Kidney (tissue), 14 donors: Measurements from ENCODE around the gene RAB6D. TPM values are rescaled to one million over a fixed set of nuclear protein-coding genes. Genes with fewer than 3 reads are reported as not detected.
"Not testable (repeated sequence)": the region's sequence is repeated elsewhere in the genome, so short reads cannot be mapped to it uniquely, and the experiment has no call there.

Experiments used
- DNase-seq, 5 donors: peaks; one replicate each; pipeline ENCODE4 v3.0.0-alpha.2; 2013 to 2020
- FAIRE-seq: peaks from 2 replicates; lab custom pipeline; 2012; peaks lifted over from hg19 to GRCh38; lab: Jason Lieb, UNC
- H3K27ac ChIP-seq, 2 donors: one replicate each; pipeline ENCODE4 v1.7.0; 2013; ENCODE audit warnings: low read depth in 2 of 2, low read length in 2 of 2, inconsistent platforms in 1 of 2
- H3K27me3 ChIP-seq: one replicate; pipeline ENCODE4 v1.7.1; 2013; ENCODE audit warnings: low read length, inconsistent platforms; ENCODE audit not compliant: control insufficient read depth, insufficient read depth
- H3K36me3 ChIP-seq, 3 donors: one replicate each; pipeline versions ENCODE4 v1.7.0 to v1.7.1; 2013; ENCODE audit warnings: low read length in 3 of 3, control low read depth in 1 of 3, inconsistent platforms in 1 of 3; ENCODE audit not compliant: insufficient read depth in 3 of 3, control insufficient read depth in 2 of 3
- H3K4me1 ChIP-seq, 3 donors: one replicate each; pipeline versions ENCODE4 v1.7.0 to v1.7.1; 2013; ENCODE audit warnings: low read length in 3 of 3, inconsistent platforms in 1 of 3, low read depth in 1 of 3; ENCODE audit not compliant: control insufficient read depth in 2 of 3, insufficient read depth in 2 of 3
- H3K4me3 ChIP-seq, 3 donors: one replicate each; pipeline versions ENCODE4 v1.7.0 to v1.8.1; 2013; ENCODE audit warnings: low read length in 3 of 3, control low read depth in 1 of 3, inconsistent platforms in 1 of 3
- H3K9ac ChIP-seq, 3 donors: one replicate each; pipeline versions ENCODE4 v1.7.0 to v1.7.1; 2013; ENCODE audit warnings: low read length in 3 of 3, control low read depth in 1 of 3, inconsistent platforms in 1 of 3
- H3K9me3 ChIP-seq, 3 donors: one replicate each; pipeline versions ENCODE4 v1.7.0 to v1.7.1; 2013; ENCODE audit warnings: low read length in 3 of 3, control low read depth in 1 of 3, inconsistent platforms in 1 of 3; ENCODE audit not compliant: control insufficient read depth in 2 of 3, insufficient read depth in 1 of 3
- intact Hi-C: fragments of 100-400 bp; cut with DNase I; formaldehyde crosslinking; loops from one replicate; pipeline ENCODE4 v1.11.1; 2022
- polyA plus RNA-seq: library from polyadenylated mRNA; stranded (reverse); fragments of 350-450 nt; fragmentation: Illumina TruSeq; extraction: RNeasy Lipid Tissue Mini Kit (QIAGEN cat#74804); gene quantifications from one replicate; pipeline ENCODE4 v1.2.3, GENCODE V29; 2014; ENCODE audit warnings: low read depth, low replicate concordance; ENCODE audit not compliant: insufficient read depth
- total RNA-seq: library from RNA; stranded (reverse); fragmentation: NEBNext Ultra II Directional; extraction: Animal tissue kit (Norgen Biotek cat#: 25700); gene quantifications from one replicate; pipeline ENCODE4 v1.2.1, GENCODE V29; 2021
- TF ChIP-seq, protein P1 (sequence below): IDR thresholded peaks from 3 replicates; pipeline ENCODE4 v1.5.1; 2012; ENCODE audit warnings: mild to moderate bottlenecking, moderate library complexity, borderline replicate concordance; ENCODE audit not compliant: insufficient read depth; ENCODE audit errors: extremely low read depth
- donor health status: control.
- donor health status: control.
- donor health status: control.
- donor health status: control.
- donor health status: control.
- donor health status: DM: yes; HTN: yes; CAD: no.
- donor health status: Normal renal cell carcinoma (clear cell type).

The RAB6D gene
- total and polyA plus RNA-seq, 2 donors from 2014 or later = 0.16 to 0.24 TPM

DNA sequence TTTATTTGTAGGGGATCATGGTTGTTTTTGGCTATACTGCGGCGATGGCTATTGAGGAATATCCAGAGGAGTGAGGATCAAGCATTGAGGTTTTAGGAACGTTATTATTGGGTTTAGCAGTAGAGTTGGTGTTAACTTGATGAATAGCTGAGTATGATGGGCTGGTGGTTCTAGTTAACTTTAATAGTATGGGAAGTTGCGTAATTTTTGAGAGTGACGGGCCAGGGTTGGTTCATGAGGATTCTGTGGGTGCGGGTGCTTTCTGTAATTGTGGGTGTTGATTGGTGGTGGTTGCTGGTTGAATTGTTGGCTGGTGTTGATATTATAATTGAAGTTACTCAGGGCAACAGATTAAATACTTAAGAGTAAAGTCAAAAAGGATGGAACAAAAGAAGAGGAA lies 6.0 kb upstream of the RAB6D start:
- DNase-seq (no peak), FAIRE-seq (no peak)
- Histone ChIP-seq H3K4me3 (no peak overlapping the region), H3K27ac (no peak overlapping the region), H3K9me3 (peaks cover 0 to 4% (median 0%) of the 10 kb centered on the region in 3 donors), H3K36me3 (no peaks in the 10 kb centered on the region), H3K9ac (no peak overlapping the region), H3K27me3 (no peaks in the 10 kb centered on the region), H3K4me1 (no peaks in the 10 kb centered on the region)
- TF ChIP-seq, protein P1, sequence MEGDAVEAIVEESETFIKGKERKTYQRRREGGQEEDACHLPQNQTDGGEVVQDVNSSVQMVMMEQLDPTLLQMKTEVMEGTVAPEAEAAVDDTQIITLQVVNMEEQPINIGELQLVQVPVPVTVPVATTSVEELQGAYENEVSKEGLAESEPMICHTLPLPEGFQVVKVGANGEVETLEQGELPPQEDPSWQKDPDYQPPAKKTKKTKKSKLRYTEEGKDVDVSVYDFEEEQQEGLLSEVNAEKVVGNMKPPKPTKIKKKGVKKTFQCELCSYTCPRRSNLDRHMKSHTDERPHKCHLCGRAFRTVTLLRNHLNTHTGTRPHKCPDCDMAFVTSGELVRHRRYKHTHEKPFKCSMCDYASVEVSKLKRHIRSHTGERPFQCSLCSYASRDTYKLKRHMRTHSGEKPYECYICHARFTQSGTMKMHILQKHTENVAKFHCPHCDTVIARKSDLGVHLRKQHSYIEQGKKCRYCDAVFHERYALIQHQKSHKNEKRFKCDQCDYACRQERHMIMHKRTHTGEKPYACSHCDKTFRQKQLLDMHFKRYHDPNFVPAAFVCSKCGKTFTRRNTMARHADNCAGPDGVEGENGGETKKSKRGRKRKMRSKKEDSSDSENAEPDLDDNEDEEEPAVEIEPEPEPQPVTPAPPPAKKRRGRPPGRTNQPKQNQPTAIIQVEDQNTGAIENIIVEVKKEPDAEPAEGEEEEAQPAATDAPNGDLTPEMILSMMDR = no peak
- intact Hi-C loops = no loop called here

DNA sequence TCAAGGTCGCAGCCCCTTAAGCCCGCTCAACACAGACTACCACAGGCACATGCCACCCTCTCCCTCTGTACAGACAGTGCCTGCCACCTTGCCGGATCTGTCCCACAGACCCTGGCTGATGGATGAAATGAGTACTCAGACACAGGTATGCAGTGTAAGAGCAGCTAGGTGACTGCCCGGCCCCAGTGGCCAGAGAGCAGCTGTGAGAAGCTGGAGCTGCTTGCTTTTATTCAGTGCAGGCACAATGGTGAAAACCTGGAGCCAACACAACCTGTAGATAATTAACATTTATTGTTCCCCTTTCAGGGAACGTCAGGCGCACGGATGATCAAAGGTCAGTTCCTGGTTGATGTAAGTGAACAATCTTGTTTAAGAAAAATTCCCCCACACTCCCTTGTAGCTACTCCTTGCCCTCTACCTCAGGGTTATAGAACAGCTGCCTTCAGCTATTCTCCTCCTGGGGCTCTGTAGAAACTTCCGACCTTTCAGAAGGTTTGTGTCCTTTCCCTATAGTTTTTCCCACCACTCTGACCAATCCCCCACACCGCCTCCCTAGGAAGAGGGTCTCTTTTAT lies 4.6 kb upstream of the RAB6D start:
- intact Hi-C loops, DNase-seq, FAIRE-seq, H3K36me3 ChIP-seq, H3K27ac ChIP-seq, H3K4me1 ChIP-seq, H3K27me3 ChIP-seq, H3K9me3 ChIP-seq, H3K9ac ChIP-seq, H3K4me3 ChIP-seq: not testable (repeated sequence)

DNA sequence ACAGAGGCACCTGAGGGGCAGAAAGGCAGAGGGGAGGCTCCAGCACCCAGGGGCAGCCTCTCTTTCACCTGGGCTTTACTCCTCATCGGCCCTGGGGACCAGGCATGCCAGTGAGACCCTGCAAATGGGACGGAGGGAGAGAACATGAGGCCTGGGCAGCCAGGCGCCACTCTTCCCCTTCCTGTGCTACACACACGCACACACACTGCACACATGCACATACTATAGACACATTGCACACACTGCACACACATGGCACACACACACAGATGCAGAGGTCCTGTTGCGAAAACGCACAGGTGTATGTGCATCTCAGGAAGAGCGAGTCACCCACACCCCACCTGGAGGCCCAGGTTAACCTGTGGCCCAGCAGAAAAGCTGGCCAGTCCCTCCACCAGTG lies 3.4 kb upstream of the RAB6D start:
- H3K4me1 ChIP-seq = no peaks in the 10 kb centered on the region
- no peak overlapping the region for H3K4me3 ChIP-seq
- no peaks in the 10 kb centered on the region for H3K36me3 ChIP-seq
- TF ChIP-seq, protein P1 = no peak
- no peak overlapping the region for H3K9ac ChIP-seq
- intact Hi-C loops = no loop called here
- FAIRE-seq (no peak), DNase-seq (no peak)
- peaks cover 0 to 4% (median 0%) of the 10 kb centered on the region in 3 donors for H3K9me3 ChIP-seq
- H3K27ac ChIP-seq = no peak overlapping the region
- H3K27me3 ChIP-seq = peaks cover 7% of the 10 kb centered on the region

DNA sequence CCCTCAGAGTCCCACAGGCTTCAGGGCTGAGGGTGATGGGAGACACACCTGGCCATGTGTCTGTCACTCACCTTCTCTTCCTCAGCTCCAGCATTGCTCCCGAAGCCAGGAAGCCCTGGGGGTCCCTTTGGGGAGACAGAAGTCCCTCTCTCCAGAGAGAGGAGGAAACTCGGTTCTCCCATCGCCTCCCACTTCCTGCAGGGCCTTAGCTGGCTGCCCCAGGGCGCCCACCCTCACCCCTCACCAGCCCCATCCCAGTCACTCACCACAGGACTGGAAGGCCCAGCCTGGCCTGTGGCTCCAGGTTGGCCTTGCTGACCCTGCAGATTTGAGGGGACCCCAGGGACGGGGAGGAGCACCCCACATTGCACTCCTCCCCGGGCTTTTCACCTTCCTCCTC lies 2.7 kb upstream of the RAB6D start:
- Histone ChIP-seq H3K36me3 (no peaks in the 10 kb centered on the region), H3K4me3 (no peak overlapping the region), H3K9ac (no peak overlapping the region), H3K27ac (no peak overlapping the region), H3K9me3 (peaks cover 0 to 4% (median 0%) of the 10 kb centered on the region in 3 donors), H3K4me1 (no peaks in the 10 kb centered on the region), H3K27me3 (peaks cover 7% of the 10 kb centered on the region)
- FAIRE-seq = no peak
- no peak for DNase-seq
- intact Hi-C loops = no loop called here
- TF ChIP-seq, protein P1 = no peak
